MM.1S (cell line): ENCODE results near the gene DIAPH3.

ENCODE experiments used
- DNase-seq: peaks from one replicate; pipeline ENCODE4 v3.0.0-alpha.2; 2015
- H2AFZ ChIP-seq: fragments of 300-600 bp; sonication (generic); 2 replicates; pipeline ENCODE4 v1.6.0; 2016; ENCODE audit warnings: antibody characterized with exemption, low read length
- H3F3A ChIP-seq: fragments of 300-600 bp; sonication (generic); 2 replicates; pipeline ENCODE4 v1.6.1; 2016; ENCODE audit warnings: mild to moderate bottlenecking, antibody characterized with exemption, low read length, moderate library complexity, mixed read lengths; ENCODE audit not compliant: insufficient read depth
- H3K27ac ChIP-seq: fragments of 300-600 bp; sonication (generic); 2 replicates; pipeline ENCODE4 v1.5.1; 2016; ENCODE audit warnings: mild to moderate bottlenecking, low read length
- H3K27me3 ChIP-seq: fragments of 300-600 bp; sonication (generic); replicated peaks from 2 replicates; pipeline ENCODE4 v1.6.0; 2016; ENCODE audit warnings: low read length; ENCODE audit not compliant: insufficient read depth
- H3K36me3 ChIP-seq: fragments of 300-600 bp; sonication (generic); replicated peaks from 2 replicates; pipeline ENCODE4 v1.6.1; 2016; ENCODE audit warnings: mild to moderate bottlenecking, low read length, mixed read lengths; ENCODE audit not compliant: insufficient read depth
- H3K4me1 ChIP-seq: fragments of 300-600 bp; sonication (generic); 2 replicates; pipeline ENCODE4 v1.6.1; 2016; ENCODE audit warnings: low read length, mixed read lengths
- H3K4me2 ChIP-seq: fragments of 300-600 bp; sonication (generic); 2 replicates; pipeline ENCODE4 v1.6.0; 2016; ENCODE audit warnings: low read depth, low read length
- H3K4me3 ChIP-seq: fragments of 300-600 bp; sonication (generic); 2 replicates; pipeline ENCODE4 v1.5.1; 2016; ENCODE audit warnings: low read length, mixed read lengths
- H3K79me2 ChIP-seq: fragments of 300-600 bp; sonication (generic); 2 replicates; pipeline ENCODE4 v1.6.1; 2016; ENCODE audit warnings: mixed run types, low read length, mixed read lengths
- H3K9ac ChIP-seq: fragments of 300-600 bp; sonication (generic); 2 replicates; pipeline ENCODE4 v1.6.1; 2016; ENCODE audit warnings: low read length, mixed read lengths
- H3K9me2 ChIP-seq: fragments of 300-600 bp; sonication (generic); replicated peaks from 2 replicates; pipeline ENCODE4 v1.6.1; 2016; ENCODE audit warnings: mild to moderate bottlenecking, low read length, mixed read lengths; ENCODE audit not compliant: insufficient read depth
- H3K9me3 ChIP-seq: fragments of 300-600 bp; sonication (generic); replicated peaks from 2 replicates; pipeline ENCODE4 v1.6.1; 2016; ENCODE audit warnings: mild to moderate bottlenecking, low read length, mixed read lengths; ENCODE audit not compliant: insufficient read depth
- H4K20me1 ChIP-seq: fragments of 300-600 bp; sonication (generic); 2 replicates; pipeline ENCODE4 v1.6.1; 2016; ENCODE audit warnings: mild to moderate bottlenecking, low read length, moderate library complexity, mixed read lengths; ENCODE audit not compliant: insufficient read depth
- EZH2 ChIP-seq: fragments of 300-600 bp; sonication (generic); optimal IDR thresholded peaks from 2 replicates; pipeline ENCODE3; 2017; ENCODE audit warnings: low read depth, mild to moderate bottlenecking, antibody characterized with exemption, low read length, mixed read lengths
- EZH2phosphoT487 ChIP-seq: fragments of 300-600 bp; sonication (generic); IDR thresholded peaks from 2 replicates; pipeline ENCODE4 v1.6.1; 2018; ENCODE audit warnings: antibody characterized with exemption, low read length
- TF ChIP-seq, protein P1 (sequence below): fragments of 300-600 bp; sonication (generic); IDR thresholded peaks from 2 replicates; pipeline ENCODE4 v1.5.1; 2016; ENCODE audit warnings: antibody characterized with exemption, low read length, mixed read lengths

DIAPH3 gene

DNA sequence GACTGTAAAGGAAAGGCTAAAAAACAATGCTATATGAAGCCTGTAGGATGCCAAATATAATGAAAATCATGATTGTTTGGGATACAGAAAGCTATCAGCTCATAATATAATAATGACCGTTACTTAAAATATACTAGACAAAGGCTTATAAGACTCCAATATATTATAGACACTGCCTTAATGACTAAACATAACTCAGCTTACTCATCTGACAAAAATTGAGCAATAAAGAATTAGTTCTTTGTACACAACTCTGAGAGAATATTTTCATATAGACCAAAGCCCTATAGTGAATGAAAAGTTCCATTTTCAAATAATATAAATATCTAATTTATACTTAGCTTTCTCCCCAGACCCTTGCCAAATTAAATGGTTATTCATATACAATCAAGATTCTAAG is 283.3 kb downstream of the DIAPH3 start:
- Histone ChIP-seq H4K20me1 (no peaks in the 10 kb centered on the region), H3K9ac (no peak overlapping the region), H3K27me3 (no peaks in the 10 kb centered on the region), H3K4me3 (no peak overlapping the region), H3K79me2 (no peaks in the 10 kb centered on the region), H3K27ac (no peak overlapping the region), H3K9me3 (no peaks in the 10 kb centered on the region), H3F3A (no peaks in the 10 kb centered on the region), H3K4me1 (no peaks in the 10 kb centered on the region), H3K36me3 (no peaks in the 10 kb centered on the region), H2AFZ (no peak overlapping the region), H3K9me2 (no peaks in the 10 kb centered on the region), H3K4me2 (no peak overlapping the region)
- no peak for TF ChIP-seq EZH2phosphoT487
- TF ChIP-seq, protein P1, sequence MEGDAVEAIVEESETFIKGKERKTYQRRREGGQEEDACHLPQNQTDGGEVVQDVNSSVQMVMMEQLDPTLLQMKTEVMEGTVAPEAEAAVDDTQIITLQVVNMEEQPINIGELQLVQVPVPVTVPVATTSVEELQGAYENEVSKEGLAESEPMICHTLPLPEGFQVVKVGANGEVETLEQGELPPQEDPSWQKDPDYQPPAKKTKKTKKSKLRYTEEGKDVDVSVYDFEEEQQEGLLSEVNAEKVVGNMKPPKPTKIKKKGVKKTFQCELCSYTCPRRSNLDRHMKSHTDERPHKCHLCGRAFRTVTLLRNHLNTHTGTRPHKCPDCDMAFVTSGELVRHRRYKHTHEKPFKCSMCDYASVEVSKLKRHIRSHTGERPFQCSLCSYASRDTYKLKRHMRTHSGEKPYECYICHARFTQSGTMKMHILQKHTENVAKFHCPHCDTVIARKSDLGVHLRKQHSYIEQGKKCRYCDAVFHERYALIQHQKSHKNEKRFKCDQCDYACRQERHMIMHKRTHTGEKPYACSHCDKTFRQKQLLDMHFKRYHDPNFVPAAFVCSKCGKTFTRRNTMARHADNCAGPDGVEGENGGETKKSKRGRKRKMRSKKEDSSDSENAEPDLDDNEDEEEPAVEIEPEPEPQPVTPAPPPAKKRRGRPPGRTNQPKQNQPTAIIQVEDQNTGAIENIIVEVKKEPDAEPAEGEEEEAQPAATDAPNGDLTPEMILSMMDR: no peak
- no peak for TF ChIP-seq EZH2
- no peak for DNase-seq

DNA sequence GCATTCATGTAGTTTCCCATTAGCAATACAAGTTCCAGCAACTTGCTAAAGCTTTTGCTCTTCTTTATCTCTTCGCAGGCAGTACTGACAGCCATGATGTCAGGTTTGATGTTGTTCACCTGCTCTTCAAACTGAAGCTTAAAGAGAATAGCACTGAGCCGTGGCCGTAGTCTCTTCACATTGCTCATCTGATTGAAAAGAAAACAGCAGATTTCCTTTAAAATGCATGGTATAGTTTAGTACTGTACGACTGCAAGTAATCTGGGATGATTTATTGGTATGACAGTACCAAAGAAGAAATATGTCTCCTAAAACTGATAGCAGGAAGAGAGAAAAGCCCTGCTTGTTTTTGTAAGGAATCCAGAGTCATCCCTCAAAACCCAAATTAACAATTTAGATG is 284.4 kb downstream of the DIAPH3 start:
- no peaks in the 10 kb centered on the region for H3K9me2 ChIP-seq
- H4K20me1 ChIP-seq: no peaks in the 10 kb centered on the region
- no peaks in the 10 kb centered on the region for H3K36me3 ChIP-seq
- no peaks in the 10 kb centered on the region for H3K9me3 ChIP-seq
- no peak for DNase-seq
- no peak overlapping the region for H3K4me2 ChIP-seq
- no peaks in the 10 kb centered on the region for H3F3A ChIP-seq
- H3K79me2 ChIP-seq: no peaks in the 10 kb centered on the region
- H3K4me1 ChIP-seq: no peaks in the 10 kb centered on the region
- H3K27me3 ChIP-seq: no peaks in the 10 kb centered on the region
- no peak overlapping the region for H3K9ac ChIP-seq
- H3K27ac ChIP-seq: no peak overlapping the region
- no peak for TF ChIP-seq EZH2
- no peak for TF ChIP-seq EZH2phosphoT487
- TF ChIP-seq, protein P1: no peak
- H2AFZ ChIP-seq: no peak overlapping the region
- no peak overlapping the region for H3K4me3 ChIP-seq

DNA sequence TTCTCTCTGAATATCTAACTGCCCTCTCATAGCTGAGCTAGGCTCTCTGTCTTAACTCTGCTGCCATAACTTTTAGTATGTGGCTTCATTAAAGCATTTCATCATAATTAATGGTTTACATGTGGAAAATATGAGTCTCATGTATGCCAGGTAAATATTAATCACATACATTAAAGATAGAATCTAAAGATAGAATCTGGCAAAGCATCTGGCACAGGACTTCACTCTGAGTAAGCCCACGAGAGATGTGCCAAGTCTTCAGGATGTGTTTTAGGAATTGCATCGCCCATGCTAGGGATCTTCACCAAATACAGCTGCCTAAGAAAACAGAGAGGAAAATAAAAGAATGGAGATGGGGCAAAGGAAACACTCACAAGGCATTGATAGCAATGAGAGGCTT is 285.8 kb downstream of the DIAPH3 start:
- H3K79me2 ChIP-seq: no peaks in the 10 kb centered on the region
- no peak overlapping the region for H2AFZ ChIP-seq
- H3K9ac ChIP-seq: no peak overlapping the region
- no peaks in the 10 kb centered on the region for H3K4me1 ChIP-seq
- no peaks in the 10 kb centered on the region for H3K36me3 ChIP-seq
- H3F3A ChIP-seq: no peaks in the 10 kb centered on the region
- H3K27me3 ChIP-seq: no peaks in the 10 kb centered on the region
- DNase-seq: no peak
- TF ChIP-seq, protein P1: no peak
- no peak for TF ChIP-seq EZH2phosphoT487
- no peak for TF ChIP-seq EZH2
- H3K9me2 ChIP-seq: no peaks in the 10 kb centered on the region
- H3K9me3 ChIP-seq: no peaks in the 10 kb centered on the region
- H4K20me1 ChIP-seq: no peaks in the 10 kb centered on the region
- H3K27ac ChIP-seq: no peak overlapping the region
- H3K4me3 ChIP-seq: no peak overlapping the region
- no peak overlapping the region for H3K4me2 ChIP-seq
